ENCODE data around the gene CACFD1. TPM values are rescaled to one million over a fixed set of nuclear protein-coding genes. Genes with fewer than 3 reads are reported as not detected.

CACFD1 gene
- total and polyA plus RNA-seq, 2 of the 13 experiments (the other 11 are each of a cell fraction or from before 2014, with no cell fraction given), result 13.8 to 14.6 TPM

DNA sequence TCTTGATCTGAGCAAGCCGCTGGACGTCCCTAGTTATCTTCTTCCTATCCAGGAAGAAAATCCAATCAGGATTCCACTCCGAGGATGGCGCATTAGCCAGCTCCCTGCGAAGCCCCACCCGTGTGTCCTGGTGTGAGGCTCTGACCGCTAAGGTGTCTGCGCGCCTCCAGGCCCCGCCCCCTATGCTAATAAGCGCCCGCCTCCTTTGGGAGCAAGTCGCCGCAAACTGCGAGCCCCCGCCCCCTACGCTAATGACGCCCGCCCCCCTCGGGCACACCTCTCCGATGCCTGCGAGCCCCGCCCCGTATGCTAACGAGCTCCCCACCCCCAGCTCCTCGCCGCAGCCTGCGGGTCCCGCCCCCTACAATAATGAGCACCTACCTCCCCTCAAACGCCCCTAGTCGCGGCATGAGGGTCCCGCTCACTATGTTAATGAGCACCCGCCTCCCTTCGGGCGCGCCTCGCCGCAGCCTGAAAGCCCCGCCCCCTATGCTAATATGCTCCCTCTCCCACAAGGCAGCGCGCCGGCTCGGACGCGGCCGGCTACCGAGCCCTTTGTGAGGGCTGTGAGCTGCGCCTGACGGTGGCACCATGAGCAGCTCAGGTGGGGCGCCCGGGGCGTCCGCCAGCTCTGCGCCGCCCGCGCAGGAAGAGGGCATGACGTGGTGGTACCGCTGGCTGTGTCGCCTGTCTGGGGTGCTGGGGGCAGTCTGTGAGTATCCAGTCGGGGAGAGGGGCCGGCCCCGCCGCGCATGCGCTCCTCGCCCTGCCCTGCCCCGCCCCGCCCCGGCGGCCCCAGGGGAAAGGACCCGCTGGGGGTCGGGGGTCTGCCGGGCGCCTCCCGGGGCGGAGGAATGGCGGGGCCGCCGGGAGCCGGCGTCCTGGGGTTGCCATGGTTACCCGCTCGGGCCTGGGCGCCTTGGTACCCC lies at the start of gene CACFD1 (continued):
- TF ChIP-seq, protein P1, sequence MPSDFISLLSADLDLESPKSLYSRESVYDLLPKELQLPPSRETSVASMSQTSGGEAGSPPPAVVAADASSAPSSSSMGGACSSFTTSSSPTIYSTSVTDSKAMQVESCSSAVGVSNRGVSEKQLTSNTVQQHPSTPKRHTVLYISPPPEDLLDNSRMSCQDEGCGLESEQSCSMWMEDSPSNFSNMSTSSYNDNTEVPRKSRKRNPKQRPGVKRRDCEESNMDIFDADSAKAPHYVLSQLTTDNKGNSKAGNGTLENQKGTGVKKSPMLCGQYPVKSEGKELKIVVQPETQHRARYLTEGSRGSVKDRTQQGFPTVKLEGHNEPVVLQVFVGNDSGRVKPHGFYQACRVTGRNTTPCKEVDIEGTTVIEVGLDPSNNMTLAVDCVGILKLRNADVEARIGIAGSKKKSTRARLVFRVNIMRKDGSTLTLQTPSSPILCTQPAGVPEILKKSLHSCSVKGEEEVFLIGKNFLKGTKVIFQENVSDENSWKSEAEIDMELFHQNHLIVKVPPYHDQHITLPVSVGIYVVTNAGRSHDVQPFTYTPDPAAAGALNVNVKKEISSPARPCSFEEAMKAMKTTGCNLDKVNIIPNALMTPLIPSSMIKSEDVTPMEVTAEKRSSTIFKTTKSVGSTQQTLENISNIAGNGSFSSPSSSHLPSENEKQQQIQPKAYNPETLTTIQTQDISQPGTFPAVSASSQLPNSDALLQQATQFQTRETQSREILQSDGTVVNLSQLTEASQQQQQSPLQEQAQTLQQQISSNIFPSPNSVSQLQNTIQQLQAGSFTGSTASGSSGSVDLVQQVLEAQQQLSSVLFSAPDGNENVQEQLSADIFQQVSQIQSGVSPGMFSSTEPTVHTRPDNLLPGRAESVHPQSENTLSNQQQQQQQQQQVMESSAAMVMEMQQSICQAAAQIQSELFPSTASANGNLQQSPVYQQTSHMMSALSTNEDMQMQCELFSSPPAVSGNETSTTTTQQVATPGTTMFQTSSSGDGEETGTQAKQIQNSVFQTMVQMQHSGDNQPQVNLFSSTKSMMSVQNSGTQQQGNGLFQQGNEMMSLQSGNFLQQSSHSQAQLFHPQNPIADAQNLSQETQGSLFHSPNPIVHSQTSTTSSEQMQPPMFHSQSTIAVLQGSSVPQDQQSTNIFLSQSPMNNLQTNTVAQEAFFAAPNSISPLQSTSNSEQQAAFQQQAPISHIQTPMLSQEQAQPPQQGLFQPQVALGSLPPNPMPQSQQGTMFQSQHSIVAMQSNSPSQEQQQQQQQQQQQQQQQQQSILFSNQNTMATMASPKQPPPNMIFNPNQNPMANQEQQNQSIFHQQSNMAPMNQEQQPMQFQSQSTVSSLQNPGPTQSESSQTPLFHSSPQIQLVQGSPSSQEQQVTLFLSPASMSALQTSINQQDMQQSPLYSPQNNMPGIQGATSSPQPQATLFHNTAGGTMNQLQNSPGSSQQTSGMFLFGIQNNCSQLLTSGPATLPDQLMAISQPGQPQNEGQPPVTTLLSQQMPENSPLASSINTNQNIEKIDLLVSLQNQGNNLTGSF (CRISPR knock-in tag; IDR thresholded peaks at IDR 0.05), result no peak
- TF ChIP-seq ZNF234 (CRISPR knock-in tag; conservative IDR thresholded peaks at IDR 0.05), result no peak
- no peak for TF ChIP-seq ZKSCAN1 (IDR thresholded peaks at IDR 0.05; ENCODE audit: low read length)
- no peak for TF ChIP-seq MLXIP (CRISPR knock-in tag; IDR thresholded peaks at IDR 0.05; ENCODE audit: borderline replicate concordance)
- no peak for TF ChIP-seq ZNF720 (CRISPR knock-in tag; IDR thresholded peaks at IDR 0.05)
- no peak for TF ChIP-seq CEBPZ (IDR thresholded peaks at IDR 0.05; ENCODE audit: low read length)
- peak; percentile 29 for TF ChIP-seq KDM2A (CRISPR knock-in tag; IDR thresholded peaks at IDR 0.05; ENCODE audit: borderline replicate concordance, low read depth)
- TF ChIP-seq ZNF180 (CRISPR knock-in tag; IDR thresholded peaks at IDR 0.05; ENCODE audit: borderline replicate concordance, low read depth), result no peak
- 0 out of 2 replicates have a peak, but pooled peaks have one; percentile 49 for TF ChIP-seq SMAD3 (CRISPR knock-in tag; IDR thresholded peaks at IDR 0.05)
- TF ChIP-seq ZNF563 (CRISPR knock-in tag; IDR thresholded peaks at IDR 0.05), result 0 out of 2 replicates have a peak, but pooled peaks have one; percentile 20
- TF ChIP-seq ZNF362 (CRISPR knock-in tag; IDR thresholded peaks at IDR 0.05; ENCODE audit: borderline replicate concordance), result no peak
- TF ChIP-seq BHLHE40 (IDR thresholded peaks at IDR 0.05; ENCODE audit: low read length), result no peak
- TF ChIP-seq MTERF4 (CRISPR knock-in tag; IDR thresholded peaks at IDR 0.05), result no peak
- no peak for TF ChIP-seq ZNF260 (CRISPR knock-in tag; IDR thresholded peaks at IDR 0.05; ENCODE audit: borderline replicate concordance, low read depth)

Measured in HepG2 (cell line).